Common myeloid progenitor, CD34-positive (primary cell): ENCODE data around the gene HS3ST5.

ENCODE experiments used
- CTCF ChIA-PET: fragments of 350-600 bp; sonication (Branson Sonifier 250); formaldehyde crosslinking; loops from one replicate; lab custom pipeline; 2021; ENCODE audit warnings: antibody characterized with exemption; lab: Charles Lee
- POLR2A ChIA-PET: fragments of 350-600 bp; sonication (Branson Sonifier 250); formaldehyde crosslinking; loops from one replicate; lab custom pipeline; 2021; ENCODE audit warnings: antibody characterized with exemption; lab: Charles Lee
- DNase-seq, 3 donors: peaks; one replicate each; pipeline versions ENCODE4 v3.0.0 to v3.0.0-alpha.2; 2013
- H3K27ac ChIP-seq, 2 experiments: 1 replicate in 1 of 2; 2 replicates in 1 of 2; pipeline ENCODE4 v1.7.0; 2013; ENCODE audit warnings: inconsistent platforms in 2 of 2, low read length in 2 of 2, mild to moderate bottlenecking in 2 of 2, low read depth in 1 of 2, moderate library complexity in 1 of 2; ENCODE audit not compliant: severe bottlenecking in 2 of 2, insufficient read depth in 1 of 2, poor library complexity in 1 of 2
- H3K27me3 ChIP-seq, 5 experiments: replicated peaks in 2 of 5; 1 replicate in 3 of 5; 2 replicates in 2 of 5; pipeline versions ENCODE4 v1.6.1 to v1.7.0; 2013; ENCODE audit warnings: low read length in 4 of 5, mild to moderate bottlenecking in 2 of 5, moderate library complexity in 2 of 5, inconsistent platforms in 1 of 5; ENCODE audit not compliant: insufficient read depth in 5 of 5, control insufficient read depth in 4 of 5
- H3K36me3 ChIP-seq, 4 experiments: 1 replicate in 2 of 4; 2 replicates in 2 of 4; pipeline versions ENCODE4 v1.6.1 to v1.7.0; 2013; ENCODE audit warnings: low read length in 3 of 4, control low read depth in 1 of 4, mild to moderate bottlenecking in 1 of 4; ENCODE audit not compliant: control insufficient read depth in 4 of 4, insufficient read depth in 4 of 4
- H3K4me1 ChIP-seq, 4 experiments: 1 replicate in 3 of 4; 2 replicates in 1 of 4; pipeline versions ENCODE4 v1.6.1 to v1.7.1; 2013; ENCODE audit warnings: low read length in 3 of 4, mild to moderate bottlenecking in 3 of 4, control low read depth in 1 of 4, inconsistent platforms in 1 of 4, moderate library complexity in 1 of 4; ENCODE audit not compliant: control insufficient read depth in 4 of 4, insufficient read depth in 4 of 4; ENCODE audit errors: control extremely low read depth in 1 of 4
- H3K4me3 ChIP-seq, 7 experiments: 1 replicate in 4 of 7; 2 replicates in 3 of 7; pipeline versions ENCODE4 v1.5.1 to v1.7.0; 2013; ENCODE audit warnings: mild to moderate bottlenecking in 7 of 7, low read length in 6 of 7, moderate library complexity in 6 of 7, inconsistent platforms in 2 of 7, low read depth in 2 of 7, control low read depth in 1 of 7; ENCODE audit not compliant: insufficient read depth in 4 of 7, control insufficient read depth in 1 of 7; ENCODE audit errors: extremely low read depth in 1 of 7
- H3K9me3 ChIP-seq, 5 experiments: 1 replicate in 4 of 5; 2 replicates in 1 of 5; pipeline versions ENCODE4 v1.6.1 to v1.7.1; 2013; ENCODE audit warnings: low read length in 4 of 5, mild to moderate bottlenecking in 2 of 5, inconsistent platforms in 1 of 5, low read depth in 1 of 5, moderate library complexity in 1 of 5; ENCODE audit not compliant: control insufficient read depth in 4 of 5, insufficient read depth in 2 of 5; ENCODE audit errors: control extremely low read depth in 1 of 5
- WGBS: methylation state at CpG from one replicate; pipeline ENCODE4 v1.1.5; 2013; ENCODE audit not compliant: insufficient coverage; 5-methylcytosine and 5-hydroxymethylcytosine counted together

The HS3ST5 gene

DNA sequence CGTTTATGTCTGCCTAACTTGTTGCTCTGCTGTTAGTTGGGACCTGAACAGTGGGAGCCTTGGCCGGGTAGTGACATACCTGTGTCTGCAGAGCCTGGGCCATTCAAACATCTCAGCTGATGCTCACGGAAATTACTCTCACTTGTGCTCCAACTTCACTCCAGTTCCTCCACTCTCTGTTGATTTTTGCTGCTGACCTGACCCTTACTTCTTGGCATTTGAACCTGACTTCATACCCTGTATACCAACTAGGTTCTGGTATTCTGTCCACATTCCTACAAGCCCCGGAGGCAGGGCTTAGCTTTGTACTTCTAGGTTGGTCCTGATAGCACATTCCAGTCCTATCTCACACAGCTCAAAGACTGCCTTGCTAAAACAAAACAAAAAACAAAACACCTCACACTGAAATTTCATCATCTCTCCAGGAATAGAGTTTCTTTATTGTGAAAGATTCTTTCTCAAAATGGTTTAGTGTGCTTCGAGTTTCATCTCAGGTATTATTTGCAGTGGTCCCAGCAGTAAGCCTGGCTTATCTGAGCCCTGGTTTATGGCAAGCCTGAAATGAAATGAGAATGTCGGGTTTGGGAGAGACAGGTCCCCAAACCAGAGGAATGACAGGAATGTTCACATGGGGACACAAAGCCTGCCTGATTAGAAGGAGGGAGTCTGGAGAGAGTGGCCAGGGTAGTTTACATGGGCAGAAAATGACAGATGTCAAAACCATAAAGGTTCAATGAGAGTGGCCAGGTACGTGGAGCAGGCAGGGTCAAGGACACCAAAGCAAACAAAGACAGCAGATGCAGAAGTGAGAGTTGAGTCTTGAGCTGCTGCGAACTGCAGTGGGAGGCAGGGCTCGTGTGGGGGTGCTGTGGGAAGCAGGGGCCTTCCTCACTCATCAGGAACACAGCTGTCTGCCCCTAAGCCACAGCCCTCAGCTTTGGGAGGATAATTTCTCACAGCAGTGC lies 197.7 kb downstream of the HS3ST5 start:
- no peak for DNase-seq
- 59% methylated on average over 6 of the region's 9 CpGs for WGBS
- no peak overlapping the region for H3K27ac ChIP-seq
- H3K36me3 ChIP-seq, result no peaks in the 10 kb centered on the region
- H3K4me1 ChIP-seq, result no peaks in the 10 kb centered on the region
- CTCF ChIA-PET, result no interaction called here
- no peak overlapping the region for H3K4me3 ChIP-seq
- peaks cover 0 to 2% (median 0%) of the 10 kb centered on the region in 5 experiments for H3K27me3 ChIP-seq
- H3K9me3 ChIP-seq, result peaks cover 0 to 5% (median 0%) of the 10 kb centered on the region in 5 experiments
- POLR2A ChIA-PET, result interaction anchor here (0.7 kb wide), 1 partner anchor 37 kb away, joined by 3 read pairs; no protein-coding TSS in a partner anchor

DNA sequence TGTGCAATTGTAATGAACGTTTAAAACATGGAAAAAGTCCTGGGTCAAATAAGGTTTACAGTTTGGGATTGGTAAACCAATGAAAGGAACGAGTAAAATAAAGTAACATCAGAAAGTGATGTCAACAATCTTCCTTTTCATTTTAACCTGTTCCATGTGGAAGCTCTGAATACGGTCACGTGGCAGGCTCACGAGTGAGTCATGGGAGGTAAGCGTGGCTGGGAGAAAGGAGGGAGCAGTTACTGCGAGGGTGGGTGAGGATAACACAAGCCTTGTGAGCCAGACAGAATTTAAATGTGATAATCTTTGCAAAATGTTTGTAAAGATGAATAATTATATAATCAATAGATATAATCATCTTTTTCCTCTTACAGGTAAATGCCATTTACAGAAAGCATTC lies 200.6 kb downstream of the HS3ST5 start:
- no peak for DNase-seq
- Histone ChIP-seq H3K4me1 (no peaks in the 10 kb centered on the region), H3K27ac (no peak overlapping the region), H3K36me3 (no peaks in the 10 kb centered on the region), H3K4me3 (no peak overlapping the region), H3K27me3 (peaks cover 0 to 2% (median 0%) of the 10 kb centered on the region in 5 experiments), H3K9me3 (peaks cover 0 to 5% (median 0%) of the 10 kb centered on the region in 5 experiments)
- POLR2A ChIA-PET, result no interaction called here
- CTCF ChIA-PET, result no interaction called here
- 97% methylated on average over 5 of the region's 7 CpGs for WGBS

DNA sequence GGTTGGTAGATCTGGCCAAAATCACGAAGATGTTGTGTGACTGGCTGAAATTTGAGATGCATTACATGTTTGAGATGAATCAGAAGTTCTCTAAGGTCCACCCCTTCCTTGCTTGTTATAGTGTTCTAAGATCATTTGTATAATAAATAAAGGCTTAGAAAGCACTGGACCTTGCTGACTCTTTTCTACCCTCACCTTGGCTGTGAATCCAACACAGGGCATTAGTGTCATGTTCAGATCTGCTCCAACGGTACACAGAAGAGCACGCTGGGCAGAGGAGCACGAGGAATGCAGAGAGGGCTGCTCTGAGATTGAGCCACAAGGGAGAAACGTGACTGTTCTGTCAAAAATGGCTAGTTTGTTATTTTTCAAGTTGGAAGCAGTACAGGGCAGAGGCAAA lies 202.4 kb downstream of the HS3ST5 start:
- no peak overlapping the region for H3K4me3 ChIP-seq
- no peak for DNase-seq
- ChIA-PET POLR2A (no interaction called here), CTCF (no interaction called here)
- WGBS, result 83% methylated on average over 5 of the region's 5 CpGs
- H3K27ac ChIP-seq, result no peak overlapping the region
- H3K4me1 ChIP-seq, result no peaks in the 10 kb centered on the region
- no peaks in the 10 kb centered on the region for H3K9me3 ChIP-seq
- no peaks in the 10 kb centered on the region for H3K36me3 ChIP-seq
- no peaks in the 10 kb centered on the region for H3K27me3 ChIP-seq

DNA sequence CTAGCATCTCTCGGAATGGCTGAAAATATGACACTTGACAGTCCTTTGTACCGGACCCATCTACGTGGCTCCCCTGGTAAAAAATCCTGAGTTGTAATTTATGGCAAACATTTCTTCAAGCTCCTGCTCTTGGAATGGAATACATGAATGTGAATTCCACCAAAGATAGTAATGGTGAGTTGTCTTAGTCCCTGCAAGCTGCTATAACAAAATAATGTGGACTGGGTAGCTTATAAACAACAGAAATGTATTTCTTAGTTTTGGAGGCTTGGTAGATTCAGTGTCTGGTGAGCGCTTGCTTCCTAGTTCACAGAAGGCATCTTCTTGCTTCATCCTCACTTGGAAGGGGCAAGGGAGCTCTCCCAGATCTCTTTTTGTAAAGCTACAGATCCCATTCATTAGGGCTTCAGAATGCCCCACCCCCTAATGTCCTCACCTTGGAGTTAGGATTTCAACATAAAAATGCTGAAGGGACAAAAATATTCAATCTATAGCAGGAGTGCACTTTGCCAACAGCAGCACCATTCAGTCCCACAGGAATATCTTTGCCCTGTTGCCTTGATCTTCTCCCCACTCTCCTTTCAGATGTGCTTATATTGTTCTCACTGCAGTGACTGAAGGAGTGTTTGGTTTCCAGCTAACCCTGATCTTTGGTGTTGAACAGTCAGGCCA lies 204.1 kb downstream of the HS3ST5 start:
- no peaks in the 10 kb centered on the region for H3K4me1 ChIP-seq
- H3K27ac ChIP-seq, result no peak overlapping the region
- no peaks in the 10 kb centered on the region for H3K9me3 ChIP-seq
- CTCF ChIA-PET, result no interaction called here
- no peaks in the 10 kb centered on the region for H3K36me3 ChIP-seq
- no peak overlapping the region for H3K4me3 ChIP-seq
- no peaks in the 10 kb centered on the region for H3K27me3 ChIP-seq
- POLR2A ChIA-PET, result no interaction called here
- DNase-seq, result no peak
- 96% methylated on average over 4 of the region's 4 CpGs for WGBS

DNA sequence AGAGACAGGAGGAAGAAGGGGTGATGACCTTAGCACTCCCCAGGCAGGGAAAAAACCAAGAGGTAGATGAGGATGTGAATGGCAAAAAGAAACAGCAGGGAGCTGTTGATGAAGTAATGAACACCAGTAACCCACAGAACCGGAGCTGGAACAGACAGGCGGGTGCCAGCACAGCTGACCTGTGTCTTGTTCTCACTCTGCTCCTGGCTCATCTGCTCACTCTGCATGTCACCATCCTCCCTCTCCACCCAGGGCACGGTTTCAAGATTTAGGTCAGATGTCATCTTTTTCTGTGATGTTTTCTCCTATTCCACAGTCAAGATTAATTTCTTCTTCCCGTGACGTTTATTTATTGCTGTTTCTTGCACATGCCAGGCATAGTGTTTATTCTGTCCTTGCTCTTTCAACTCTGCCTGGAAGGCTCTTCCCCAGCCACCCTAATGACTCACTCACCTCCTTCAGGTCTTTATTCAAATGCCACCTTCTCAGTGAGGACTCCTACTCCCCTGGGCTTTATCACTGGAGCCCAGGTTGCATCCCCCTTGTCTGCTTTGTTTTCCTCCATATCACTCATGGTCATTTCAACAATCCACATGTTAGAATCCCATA lies 207.4 kb downstream of the HS3ST5 start:
- H3K4me1 ChIP-seq, result no peaks in the 10 kb centered on the region
- ChIA-PET POLR2A (no interaction called here), CTCF (no interaction called here)
- peaks cover 0 to 3% (median 0%) of the 10 kb centered on the region in 5 experiments for H3K27me3 ChIP-seq
- H3K27ac ChIP-seq, result no peak overlapping the region
- no peaks in the 10 kb centered on the region for H3K9me3 ChIP-seq
- no peak overlapping the region for H3K4me3 ChIP-seq
- H3K36me3 ChIP-seq, result no peaks in the 10 kb centered on the region
- DNase-seq, result no peak
- WGBS, result 94% methylated on average over 5 of the region's 5 CpGs

DNA sequence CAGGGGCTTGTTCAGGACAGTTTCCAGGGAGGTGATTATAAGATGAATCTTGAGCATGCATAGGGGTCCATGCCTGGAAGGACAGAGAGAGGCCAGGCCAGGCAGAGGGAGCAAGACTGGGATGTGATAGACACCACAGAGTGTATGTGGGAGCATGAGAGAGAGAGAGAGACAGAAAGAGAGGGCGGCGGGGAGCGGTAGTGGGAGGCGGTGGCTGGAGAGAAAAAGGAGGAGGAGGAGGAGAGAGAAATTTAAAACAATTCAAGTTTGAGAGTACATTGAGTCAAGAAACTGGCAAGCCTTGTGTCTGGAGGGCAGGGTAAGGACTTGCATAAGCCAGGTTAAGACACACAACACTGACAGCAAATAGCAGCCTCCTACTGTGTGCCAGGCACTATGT lies 209.0 kb downstream of the HS3ST5 start:
- Histone ChIP-seq H3K4me1 (no peaks in the 10 kb centered on the region), H3K27me3 (peaks cover 0 to 3% (median 0%) of the 10 kb centered on the region in 5 experiments), H3K27ac (no peak overlapping the region), H3K36me3 (no peaks in the 10 kb centered on the region), H3K9me3 (no peaks in the 10 kb centered on the region), H3K4me3 (no peak overlapping the region)
- DNase-seq, result no peak
- POLR2A ChIA-PET, result no interaction called here
- 100% methylated on average over 1 of the region's 4 CpGs for whole genome bisulfite sequencing
- CTCF ChIA-PET, result no interaction called here
